HepG2 (cell line): Measurements from ENCODE around the gene ARVCF. TPM values are rescaled to one million over a fixed set of nuclear protein-coding genes. Genes with fewer than 3 reads are reported as not detected.

Source experiments
- ATAC-seq: fragments of 200-7000 bp; cut with Tn5 transposase; 3 replicates; pipeline ENCODE4 v1.9.1; 2020; ENCODE audit warnings: mild to moderate bottlenecking, moderate library complexity
- BruUV-seq: library from RNA; stranded (reverse); fragments of 400-500 nt; replicated peaks from 2 replicates; lab custom pipeline; 2021; lab: Mats Ljungman, UMichigan
- CTCF ChIA-PET: fragments of 300-600 bp; formaldehyde crosslinking; extraction: SDS; loops from one replicate; lab custom pipeline; 2021; ENCODE audit warnings: low total read pairs, inconsistent platforms, low intra/inter-chr PET ratio; lab: Yijun Ruan, JAX
- POLR2A ChIA-PET: fragments of 350-600 bp; sonication (Branson Sonifier 250); formaldehyde crosslinking; loops from one replicate; lab custom pipeline; 2020; ENCODE audit warnings: antibody characterized with exemption, inconsistent platforms; lab: Yijun Ruan, JAX
- DNase-seq: peaks from one replicate; pipeline ENCODE4 v3.0.0-alpha.2; 2015; ENCODE audit warnings: low spot score
- FAIRE-seq: peaks from 3 replicates; lab custom pipeline; 2011; peaks lifted over from hg19 to GRCh38; lab: Jason Lieb, UNC
- H2AFZ ChIP-seq: one replicate; pipeline ENCODE4 v1.6.1; 2011; ENCODE audit warnings: low read length, inconsistent platforms
- H3K27ac ChIP-seq: fragments of 300-600 bp; 3 replicates; pipeline ENCODE4 v1.8.0; 2011; ENCODE audit warnings: mixed run types, mild to moderate bottlenecking, mixed read lengths, low read length, inconsistent platforms; ENCODE audit not compliant: insufficient read depth; ENCODE audit errors: extremely low read length
- H3K27me3 ChIP-seq, 2 experiments: fragments of 200-600 bp in 1 of 2; 2 replicates in 1 of 2; 3 replicates in 1 of 2; pipeline versions ENCODE4 v1.6.0 to v1.8.0; 2011; ENCODE audit warnings: low read length in 2 of 2, mild to moderate bottlenecking in 2 of 2, moderate library complexity in 2 of 2, inconsistent platforms in 1 of 2; ENCODE audit not compliant: insufficient read depth in 2 of 2, control insufficient read depth in 1 of 2
- H3K36me3 ChIP-seq, 2 experiments: fragments of 200-600 bp in 1 of 2; replicated peaks in 1 of 2; 2 replicates in 1 of 2; 3 replicates in 1 of 2; pipeline versions ENCODE4 v1.5.1 to v1.8.0; 2011; ENCODE audit warnings: low read length in 2 of 2, inconsistent platforms in 1 of 2; ENCODE audit not compliant: insufficient read depth in 2 of 2, control insufficient read depth in 1 of 2
- H3K4me1 ChIP-seq: 2 replicates; pipeline ENCODE4 v1.5.1; 2012; ENCODE audit warnings: low read length, inconsistent platforms; ENCODE audit not compliant: insufficient read depth
- H3K4me2 ChIP-seq: 2 replicates; pipeline ENCODE4 v1.6.0; 2011; ENCODE audit warnings: low read depth, low read length, inconsistent platforms
- H3K4me3 ChIP-seq, 3 experiments: fragments of 200-600 bp in 1 of 3; sonication (generic), shearing (Covaris generic) in 1 of 3; replicated peaks in 1 of 3; 2 replicates each; pipeline ENCODE4 v1.5.1; 2011 to 2016; ENCODE audit warnings: low read length in 3 of 3, inconsistent platforms in 2 of 3, low read depth in 2 of 3, mild to moderate bottlenecking in 2 of 3, control low read depth in 1 of 3, mixed read lengths in 1 of 3; ENCODE audit not compliant: insufficient read depth in 1 of 3
- H3K79me2 ChIP-seq: one replicate; pipeline ENCODE4 v1.6.1; 2011; ENCODE audit warnings: low read length, inconsistent platforms; ENCODE audit not compliant: insufficient read depth
- H3K9ac ChIP-seq: 2 replicates; pipeline ENCODE4 v1.6.0; 2011; ENCODE audit warnings: mild to moderate bottlenecking, low read depth, low read length, inconsistent platforms; ENCODE audit not compliant: insufficient read depth
- H3K9me3 ChIP-seq: 2 replicates; pipeline ENCODE4 v1.5.1; 2012; ENCODE audit warnings: mild to moderate bottlenecking, low read length
- H4K20me1 ChIP-seq: 2 replicates; pipeline ENCODE4 v1.6.0; 2011; ENCODE audit warnings: inconsistent platforms, mild to moderate bottlenecking, low read length, moderate library complexity; ENCODE audit not compliant: insufficient read depth
- ARNTL ChIP-seq: sonication (generic); formaldehyde crosslinking; IDR thresholded peaks from 2 replicates; pipeline ENCODE4 v1.4.0; 2020; ENCODE audit warnings: mild to moderate bottlenecking, missing genetic modification reagents
- FOXJ3 ChIP-seq: sonication (generic); formaldehyde crosslinking; IDR thresholded peaks from 2 replicates; pipeline ENCODE4 v1.4.0; 2020; ENCODE audit warnings: missing genetic modification reagents, mild to moderate bottlenecking, borderline replicate concordance
- MATR3 ChIP-seq: sonication (generic); formaldehyde crosslinking; IDR thresholded peaks from 2 replicates; pipeline ENCODE4 v1.4.0; 2020; ENCODE audit warnings: missing genetic modification reagents
- NKX3-1 ChIP-seq: sonication (generic); formaldehyde crosslinking; IDR thresholded peaks from 2 replicates; pipeline ENCODE4 v1.5.0; 2020; ENCODE audit warnings: missing genetic modification reagents
- TSC22D2 ChIP-seq: sonication (generic); formaldehyde crosslinking; IDR thresholded peaks from 2 replicates; pipeline ENCODE4 v1.5.1; 2020; ENCODE audit warnings: missing genetic modification reagents, mild to moderate bottlenecking, borderline replicate concordance
- YEATS2 ChIP-seq: sonication (generic); formaldehyde crosslinking; IDR thresholded peaks from 2 replicates; pipeline ENCODE4 v1.4.0; 2020; ENCODE audit warnings: missing genetic modification reagents, borderline replicate concordance
- ZNF160 ChIP-seq: sonication (generic); formaldehyde crosslinking; IDR thresholded peaks from 2 replicates; pipeline ENCODE4 v1.8.0; 2022; ENCODE audit warnings: mild to moderate bottlenecking, inconsistent platforms, missing genetic modification reagents
- ZNF674 ChIP-seq: sonication (generic); formaldehyde crosslinking; IDR thresholded peaks from 2 replicates; pipeline ENCODE4 v1.5.0; 2020; ENCODE audit warnings: low read depth, mild to moderate bottlenecking, missing genetic modification reagents
- WGBS: methylation state at CpG from one replicate; pipeline ENCODE4 v1.1.6; 2017; ENCODE audit warnings: low lambda C conversion rate; 5-methylcytosine and 5-hydroxymethylcytosine counted together
- in situ Hi-C: cut with HindIII; loops from 2 replicates; pipeline ENCODE4 v1.10.0; 2017; ENCODE audit warnings: low pct_unique_long_range_greater_than_20kb; ENCODE audit not compliant: extremely low pct_ligation_motif_present
- intact Hi-C: fragments of 100-400 bp; cut with micrococcal nuclease; formaldehyde crosslinking; loops from one replicate; pipeline ENCODE4 v1.10.0; 2022; ENCODE audit not compliant: unreplicated experiment
- polyA plus RNA-seq, 8 experiments: library from polyadenylated mRNA; depleted of rRNA in 3 of 8; stranded (reverse) in 7 of 8; unstranded in 1 of 8; fragments of >200 nt; fragmentation: Illumina TruSeq in 4 of 8; extraction: Trizol in 4 of 8; gene quantifications; 2 replicates each; pipeline versions ENCODE4 v1.2.1 to v1.2.3, GENCODE V29; 2011 to 2016; ENCODE audit warnings: low read depth in 4 of 8, missing spikeins in 1 of 8, mixed read lengths in 1 of 8; ENCODE audit not compliant: insufficient read depth in 1 of 8
- total RNA-seq, 5 experiments: library from RNA; depleted of rRNA; stranded (reverse); fragments of >200 nt; fragmentation: Illumina TruSeq; extraction: Trizol; gene quantifications; 2 replicates each; pipeline ENCODE4 v1.2.3, GENCODE V29; 2016; ENCODE audit warnings: low read depth in 1 of 5
- TF ChIP-seq, protein P1 (sequence below): sonication (generic); formaldehyde crosslinking; IDR thresholded peaks from 2 replicates; pipeline ENCODE4 v1.9.0; 2022; ENCODE audit warnings: low read depth, missing genetic modification reagents

ARVCF gene
- total and polyA plus RNA-seq, 2 of the 13 experiments (the other 11 are each of a cell fraction or from before 2014, with no cell fraction given) = 16.4 to 17.7 TPM

DNA sequence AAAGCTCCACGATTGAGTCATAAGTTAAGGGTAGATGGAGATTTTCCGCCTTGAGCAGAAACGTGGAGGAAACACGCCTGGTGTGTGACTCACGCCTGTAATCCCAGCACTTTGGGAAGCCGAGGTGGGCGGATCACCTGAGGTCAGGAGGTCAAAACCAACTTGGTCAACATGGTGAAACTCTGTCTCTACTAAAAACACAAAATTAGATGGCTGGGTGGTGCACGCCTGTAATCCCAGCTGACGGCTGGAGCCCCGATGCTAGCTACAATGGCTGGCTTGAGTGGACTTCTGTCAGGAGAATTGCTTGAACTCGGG, 46.1 kb upstream of the ARVCF start:
- no peaks in the 10 kb centered on the region for H3K4me1 ChIP-seq
- H3K9me3 ChIP-seq = no peaks in the 10 kb centered on the region
- BruUV-seq = no TSS peak
- CTCF ChIA-PET = no interaction called here
- TF ChIP-seq ZNF674 (CRISPR knock-in tag) (no peak), MATR3 (CRISPR knock-in tag) (no peak), ZNF160 (CRISPR knock-in tag) (no peak), TSC22D2 (no peak), FOXJ3 (CRISPR knock-in tag) (no peak), NKX3-1 (CRISPR knock-in tag) (no peak), YEATS2 (CRISPR knock-in tag) (no peak)
- in situ Hi-C loops (no loop called here), intact Hi-C loops (no loop called here)
- peaks cover 0 to 12% of the 10 kb centered on the region in 2 experiments; a peak in 2 of 5 replicates for H3K36me3 ChIP-seq
- ATAC-seq (no peak), FAIRE-seq (no peak), DNase-seq (no peak)
- no peaks in the 10 kb centered on the region for H3K79me2 ChIP-seq
- no peaks in the 10 kb centered on the region for H4K20me1 ChIP-seq
- no peak overlapping the region for H3K4me2 ChIP-seq
- no peak overlapping the region for H3K9ac ChIP-seq
- H3K27me3 ChIP-seq = no peaks in the 10 kb centered on the region
- no peak overlapping the region for H3K4me3 ChIP-seq
- no peak overlapping the region for H2AFZ ChIP-seq
- WGBS = 86% methylated on average over 11 of the region's 11 CpGs
- POLR2A ChIA-PET = no interaction called here
- H3K27ac ChIP-seq = no peak overlapping the region

DNA sequence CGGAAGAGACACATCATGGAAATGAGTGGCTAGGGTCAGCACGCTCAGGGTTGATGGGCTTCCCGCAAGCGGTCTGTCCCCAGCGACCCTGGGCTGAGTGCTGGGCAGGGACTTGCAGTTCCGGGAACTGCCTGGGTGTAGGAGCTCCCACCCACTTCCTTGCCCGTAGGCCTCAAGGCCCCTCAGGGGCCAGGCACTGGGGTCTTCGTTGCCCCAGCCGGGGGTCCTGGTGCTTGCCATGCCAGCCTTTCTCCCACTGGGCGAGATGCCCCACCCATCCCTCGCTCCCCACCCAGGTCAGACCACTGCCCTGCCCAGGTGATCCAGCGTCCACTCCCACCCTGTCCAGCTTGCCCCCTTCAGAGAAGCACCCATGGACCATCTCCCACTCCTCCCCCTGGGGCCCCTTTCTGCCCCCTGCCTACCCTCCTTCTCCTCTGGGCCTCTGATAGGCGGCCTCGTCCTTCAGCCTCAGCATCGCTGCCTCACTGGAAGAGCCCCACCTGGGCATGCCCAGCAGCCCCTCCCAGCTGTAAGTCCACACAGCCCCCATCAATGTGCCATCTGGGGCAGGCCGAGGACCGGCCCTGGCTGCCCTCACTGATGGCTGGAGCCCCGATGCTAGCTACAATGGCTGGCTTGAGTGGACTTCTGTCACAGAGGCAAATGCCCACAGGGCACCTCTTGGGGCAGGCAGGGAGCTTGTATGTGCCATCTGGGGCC, 45.6 kb upstream of the ARVCF start:
- no peak for FAIRE-seq
- no peaks in the 10 kb centered on the region for H3K9me3 ChIP-seq
- CTCF ChIA-PET = no interaction called here
- peaks cover 0 to 14% of the 10 kb centered on the region in 2 experiments; a peak in 2 of 5 replicates for H3K36me3 ChIP-seq
- no peak overlapping the region for H3K27ac ChIP-seq
- no peaks in the 10 kb centered on the region for H3K27me3 ChIP-seq
- H4K20me1 ChIP-seq = no peaks in the 10 kb centered on the region
- no peak for TF ChIP-seq ARNTL (CRISPR knock-in tag)
- TF ChIP-seq, protein P1, sequence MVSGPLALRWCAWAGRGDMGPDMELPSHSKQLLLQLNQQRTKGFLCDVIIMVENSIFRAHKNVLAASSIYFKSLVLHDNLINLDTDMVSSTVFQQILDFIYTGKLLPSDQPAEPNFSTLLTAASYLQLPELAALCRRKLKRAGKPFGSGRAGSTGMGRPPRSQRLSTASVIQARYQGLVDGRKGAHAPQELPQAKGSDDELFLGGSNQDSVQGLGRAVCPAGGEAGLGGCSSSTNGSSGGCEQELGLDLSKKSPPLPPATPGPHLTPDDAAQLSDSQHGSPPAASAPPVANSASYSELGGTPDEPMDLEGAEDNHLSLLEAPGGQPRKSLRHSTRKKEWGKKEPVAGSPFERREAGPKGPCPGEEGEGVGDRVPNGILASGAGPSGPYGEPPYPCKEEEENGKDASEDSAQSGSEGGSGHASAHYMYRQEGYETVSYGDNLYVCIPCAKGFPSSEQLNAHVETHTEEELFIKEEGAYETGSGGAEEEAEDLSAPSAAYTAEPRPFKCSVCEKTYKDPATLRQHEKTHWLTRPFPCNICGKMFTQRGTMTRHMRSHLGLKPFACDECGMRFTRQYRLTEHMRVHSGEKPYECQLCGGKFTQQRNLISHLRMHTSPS (CRISPR knock-in tag) = no peak
- DNase-seq = no peak
- in situ Hi-C loops (no loop called here), intact Hi-C loops (no loop called here)
- no peak overlapping the region for H3K4me3 ChIP-seq
- no peak overlapping the region for H2AFZ ChIP-seq
- no peaks in the 10 kb centered on the region for H3K79me2 ChIP-seq
- no peak overlapping the region for H3K9ac ChIP-seq
- no peak for ATAC-seq
- WGBS = 100% methylated on average over 12 of the region's 18 CpGs
- POLR2A ChIA-PET = no interaction called here
- H3K4me2 ChIP-seq = no peak overlapping the region
- no peaks in the 10 kb centered on the region for H3K4me1 ChIP-seq
- no TSS peak for BruUV-seq
